NCI-H510A treated with DMSO at 0.1 percent for 48 hours (cell line): ENCODE results near the gene MIEF2.
A peak's percentile ranks its signal among the peaks of the same experiment; 100 is the strongest.
"Not testable (repeated sequence)": the region's sequence is repeated elsewhere in the genome, so short reads cannot be mapped to it uniquely, and the experiment has no call there.

Experiments used
- DNase-seq: peaks from one replicate; lab custom pipeline; 2025; lab: John Stamatoyannopoulos, UW

The MIEF2 gene, protein sequence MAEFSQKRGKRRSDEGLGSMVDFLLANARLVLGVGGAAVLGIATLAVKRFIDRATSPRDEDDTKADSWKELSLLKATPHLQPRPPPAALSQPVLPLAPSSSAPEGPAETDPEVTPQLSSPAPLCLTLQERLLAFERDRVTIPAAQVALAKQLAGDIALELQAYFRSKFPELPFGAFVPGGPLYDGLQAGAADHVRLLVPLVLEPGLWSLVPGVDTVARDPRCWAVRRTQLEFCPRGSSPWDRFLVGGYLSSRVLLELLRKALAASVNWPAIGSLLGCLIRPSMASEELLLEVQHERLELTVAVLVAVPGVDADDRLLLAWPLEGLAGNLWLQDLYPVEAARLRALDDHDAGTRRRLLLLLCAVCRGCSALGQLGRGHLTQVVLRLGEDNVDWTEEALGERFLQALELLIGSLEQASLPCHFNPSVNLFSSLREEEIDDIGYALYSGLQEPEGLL

DNA sequence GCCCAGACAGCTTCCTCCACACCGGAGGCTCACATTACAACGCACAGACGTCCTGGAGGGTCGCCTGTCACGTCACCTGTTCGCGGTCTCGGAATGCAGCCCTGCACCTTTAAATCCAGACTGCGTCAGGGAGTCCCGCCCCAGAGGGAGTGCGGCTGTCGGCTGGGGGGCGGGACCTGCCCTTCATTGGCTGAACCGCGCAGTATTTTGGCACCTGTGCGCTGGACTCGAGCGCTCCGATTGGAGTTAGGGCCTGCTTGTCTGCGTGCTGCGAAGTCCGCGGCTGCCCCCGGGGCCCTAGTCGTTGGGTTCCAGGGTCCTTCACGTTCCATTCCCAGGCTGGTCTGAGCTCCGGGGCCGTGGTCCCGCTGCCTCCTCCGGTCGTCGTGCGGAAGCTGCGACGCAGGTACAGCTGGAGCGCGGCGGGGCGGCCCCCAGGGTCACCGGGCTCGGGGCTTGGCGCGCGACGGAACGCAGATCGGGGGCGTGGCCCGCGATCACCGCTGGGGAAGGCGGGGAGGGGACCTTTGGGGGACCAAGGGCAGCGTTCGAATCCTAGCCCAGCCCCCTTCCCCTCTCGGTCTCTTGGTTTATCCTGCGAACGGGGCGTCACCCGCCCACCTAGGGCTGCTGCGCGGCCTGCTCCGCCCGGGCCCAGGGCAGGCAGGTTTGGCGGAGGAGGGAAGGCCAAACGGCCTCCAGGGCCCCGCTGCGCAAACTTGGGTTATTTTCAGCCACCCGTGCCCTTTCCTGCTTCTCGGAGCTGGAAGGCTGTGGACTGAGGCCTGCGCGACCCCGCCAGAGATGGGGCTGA, at the start of gene MIEF2:
Gene MIEF2, plus strand, starts transcription at position 331 of the 814 bp plus-strand sequence. CDS start 2,059 bp downstream, outside the sequence.
- DNase-seq: peak; percentile 93

DNA sequence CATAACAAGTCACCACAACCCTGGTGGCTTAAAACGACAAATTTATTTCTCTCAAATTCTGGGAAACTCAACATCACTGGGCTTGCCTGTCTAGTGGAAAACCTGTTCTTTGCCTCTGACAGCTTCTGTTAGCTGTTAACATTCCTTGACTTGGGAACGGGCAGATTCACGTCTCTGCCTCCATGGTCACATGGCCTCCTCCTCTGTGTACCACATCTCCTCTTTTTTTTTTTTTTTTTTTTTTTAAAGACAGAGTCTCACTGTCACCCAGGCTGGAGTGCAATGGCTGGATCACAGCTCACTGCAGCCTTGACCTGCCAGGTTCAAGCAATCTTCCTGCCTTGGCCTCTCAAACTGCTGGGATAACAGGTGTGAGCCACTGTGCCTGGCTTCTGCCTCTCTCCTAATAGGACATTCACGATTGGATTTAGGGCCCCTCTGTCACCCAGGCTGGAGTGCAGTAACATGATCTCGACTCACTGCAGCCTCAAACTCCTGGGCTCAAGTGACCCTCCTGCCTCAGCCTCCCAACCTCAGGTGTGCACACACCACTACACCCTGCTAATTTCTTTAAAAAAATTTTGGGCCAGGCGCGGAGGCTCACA, 46.7 kb upstream of the MIEF2 start:
- no peak for DNase-seq

DNA sequence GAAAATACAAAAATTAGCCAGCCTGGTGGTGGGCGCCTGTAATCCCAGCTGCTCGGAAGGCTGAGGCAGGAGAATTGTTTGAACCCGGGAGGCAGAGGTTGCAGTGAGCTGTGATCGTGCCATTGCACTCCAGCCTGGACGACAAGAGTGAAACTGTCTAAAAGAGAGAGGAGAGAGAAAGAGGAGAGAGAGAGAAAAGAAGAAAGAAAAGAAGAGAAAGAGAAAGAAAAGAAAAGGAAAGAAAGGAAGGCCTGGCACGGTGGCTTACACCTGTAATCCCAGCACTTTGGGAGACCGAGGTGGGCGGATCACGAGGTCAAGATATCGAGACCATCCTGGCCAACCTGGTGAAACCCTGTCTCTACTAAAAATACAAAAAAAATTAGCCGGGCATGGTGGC, 43.6 kb upstream of the MIEF2 start:
- DNase-seq: not testable (repeated sequence)

DNA sequence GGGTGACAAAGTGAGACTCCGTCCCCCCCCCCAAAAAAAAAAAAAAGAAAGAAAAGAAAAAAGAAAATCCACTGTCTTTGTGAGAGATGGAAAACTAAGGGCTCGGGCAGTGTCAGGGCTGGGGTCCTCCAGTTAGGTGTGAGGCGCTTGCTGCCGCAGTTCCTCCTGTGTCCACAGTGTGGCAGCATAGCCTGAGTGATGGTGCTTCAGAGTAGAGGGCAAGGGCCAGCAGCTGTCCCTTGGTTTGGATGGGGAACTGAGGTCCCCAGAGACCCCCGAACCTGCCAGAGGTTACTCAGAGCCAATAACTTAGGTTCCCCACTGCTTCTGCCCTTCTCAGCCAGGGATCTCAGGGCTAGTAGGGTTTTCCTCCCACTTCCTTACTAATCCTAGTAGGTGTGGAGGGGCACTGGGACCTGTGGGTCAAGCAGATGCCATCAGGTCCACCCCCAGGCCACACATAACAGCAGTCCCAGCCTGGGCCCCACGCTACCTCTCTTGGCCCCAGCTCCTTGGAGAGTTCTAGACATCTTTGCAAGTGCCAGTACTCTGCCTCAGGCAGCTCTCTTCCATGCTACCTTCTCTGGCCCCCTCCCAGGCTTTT, 42.9 kb upstream of the MIEF2 start:
- peak; percentile 39 for DNase-seq

DNA sequence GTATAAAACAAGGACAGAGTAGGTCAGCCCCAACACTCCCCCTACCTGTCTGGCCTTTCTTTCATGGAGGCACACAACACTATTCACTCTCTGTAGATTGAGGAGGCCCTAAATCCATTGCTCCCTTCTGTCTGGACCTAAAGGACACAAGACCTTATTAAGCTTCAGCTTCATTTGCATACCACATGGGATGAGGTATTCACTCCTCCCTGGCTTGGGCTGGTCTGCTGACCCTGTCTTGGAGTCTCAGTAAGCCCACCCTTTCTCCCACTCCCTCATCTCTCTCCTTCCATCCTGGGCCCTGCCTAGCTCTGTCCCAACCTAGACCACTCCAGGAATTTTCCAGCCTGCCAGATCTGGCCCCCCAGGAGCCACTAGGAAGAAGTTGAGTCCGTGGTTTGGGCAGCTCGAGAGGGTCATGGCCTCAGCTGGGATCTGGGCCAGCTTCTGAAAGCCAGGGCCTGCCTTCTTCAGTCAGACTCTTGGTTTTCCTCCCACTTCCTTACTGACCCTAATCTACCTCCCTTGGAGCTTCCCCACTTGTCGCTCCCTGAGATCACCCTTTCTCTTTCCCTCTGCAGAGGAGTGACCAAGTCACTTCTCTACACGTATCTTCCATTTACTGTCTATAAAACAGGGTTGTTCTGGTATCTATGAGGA, 41.6 kb upstream of the MIEF2 start:
- DNase-seq: no peak

DNA sequence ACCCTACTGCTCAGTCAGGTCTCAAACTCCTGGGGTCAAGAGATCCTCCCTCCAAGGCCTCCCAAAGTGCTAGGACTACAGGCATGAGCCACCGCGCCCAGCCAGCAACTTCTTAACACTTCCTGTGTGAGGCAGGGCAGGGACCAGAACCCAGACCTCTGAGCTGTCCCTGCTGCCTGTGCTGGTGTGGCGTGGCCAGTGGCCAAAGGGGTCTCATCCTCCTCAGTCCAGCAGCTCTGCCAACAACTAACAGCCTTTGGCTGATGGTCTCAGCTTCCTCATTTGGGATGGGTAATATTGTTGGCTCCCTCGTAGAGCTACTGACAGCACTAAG, 36.4 kb upstream of the MIEF2 start:
- DNase-seq: no peak

DNA sequence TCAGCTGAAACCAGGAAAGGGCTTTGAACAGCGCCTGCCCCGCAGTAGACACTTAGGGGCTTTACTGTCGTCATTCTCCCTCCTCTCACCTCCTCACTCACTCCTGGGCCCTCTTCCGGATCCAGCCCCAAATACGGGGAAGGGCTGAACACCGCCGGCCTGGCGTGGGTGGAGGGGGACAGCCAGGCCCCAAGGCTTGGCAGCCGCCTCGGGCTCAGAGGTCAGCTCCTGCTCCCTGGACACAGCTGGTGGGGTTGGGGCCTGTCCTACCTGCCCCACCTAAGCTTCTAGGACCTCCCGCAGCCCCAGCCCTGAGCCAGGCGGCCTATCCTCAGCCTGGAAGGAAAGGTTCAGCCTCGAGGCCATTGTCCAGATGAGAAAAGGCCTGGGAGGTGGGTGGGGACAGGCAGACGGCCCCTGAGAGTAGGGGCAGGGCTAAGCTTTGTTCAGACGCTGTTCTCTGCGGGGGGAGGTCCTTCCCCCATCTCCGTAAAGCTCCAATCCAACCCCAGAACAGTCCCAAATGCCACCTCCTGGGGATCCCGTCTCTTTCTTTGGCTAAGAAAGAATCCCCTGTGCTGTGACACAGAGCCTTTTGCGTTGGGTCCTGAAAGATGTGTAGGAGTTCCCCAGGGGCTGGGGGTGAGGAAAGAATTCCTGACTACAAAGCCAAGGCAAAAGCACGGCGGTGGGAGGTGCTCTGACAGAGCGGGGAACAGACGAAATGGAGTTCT, 35.9 kb upstream of the MIEF2 start:
- no peak for DNase-seq

DNA sequence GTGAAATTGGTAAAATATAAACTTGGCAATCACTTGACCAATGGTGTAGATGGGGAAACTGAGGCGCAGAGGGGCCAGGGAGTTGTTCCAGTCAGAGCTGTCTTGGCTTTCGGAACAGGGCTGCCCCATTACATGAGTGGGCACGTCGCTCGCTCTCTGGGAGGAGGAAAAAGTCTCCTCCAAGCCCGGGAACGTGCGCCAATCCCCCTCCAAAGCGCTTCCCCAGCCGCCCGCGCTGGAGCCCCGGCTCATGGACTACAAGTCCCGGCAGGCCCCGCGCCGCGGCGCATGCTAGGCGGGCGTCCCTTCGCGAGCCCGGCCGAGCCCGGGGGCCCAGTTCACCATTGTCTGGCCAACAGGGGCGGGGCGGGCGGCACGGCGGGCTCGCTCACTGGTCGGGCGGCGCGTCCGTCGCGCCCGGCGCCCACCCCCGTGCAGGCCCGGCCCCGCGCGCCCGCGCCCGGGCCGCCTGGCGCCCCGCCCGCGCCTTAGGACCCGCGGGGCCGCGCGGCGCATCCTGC, 35.3 kb upstream of the MIEF2 start, which contains the start of gene LLGL1:
Gene LLGL1, plus strand, starts transcription at position 515 of the 521 bp plus-strand sequence. CDS start 48 bp downstream, outside the sequence.
- peak; percentile 88 for DNase-seq

DNA sequence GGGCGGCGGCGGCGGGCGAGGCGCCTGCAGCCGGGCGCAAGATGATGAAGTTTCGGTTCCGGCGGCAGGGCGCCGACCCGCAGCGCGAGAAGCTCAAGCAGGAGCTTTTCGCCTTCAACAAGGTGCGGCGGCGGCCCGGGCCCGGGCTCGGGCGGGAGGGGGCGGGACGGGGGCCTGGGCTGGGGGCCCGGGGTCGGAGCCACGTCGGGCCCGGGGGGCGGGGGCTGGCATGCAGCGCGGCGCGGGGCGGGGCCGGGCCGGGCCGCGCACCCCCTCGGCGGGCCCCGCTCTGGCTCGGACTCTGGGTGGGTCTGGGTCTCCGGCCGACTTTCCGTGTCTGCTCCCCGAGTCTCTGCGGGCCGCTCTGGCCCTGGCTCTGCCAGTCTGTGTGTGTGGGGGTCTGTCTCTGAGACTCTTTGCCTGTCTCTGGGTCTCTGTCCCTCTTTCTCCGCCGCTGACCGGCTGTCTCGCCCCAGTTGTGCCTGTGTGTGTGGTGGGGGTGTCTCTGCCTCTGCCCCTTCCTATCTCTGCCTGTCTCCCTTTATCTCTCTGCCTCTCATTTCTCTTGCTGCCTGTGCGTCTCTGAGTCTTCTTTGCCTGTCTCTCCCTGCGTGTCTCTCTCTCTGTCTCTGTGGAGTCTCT, 34.7 kb upstream of the MIEF2 start:
- peak; percentile 5 for DNase-seq

DNA sequence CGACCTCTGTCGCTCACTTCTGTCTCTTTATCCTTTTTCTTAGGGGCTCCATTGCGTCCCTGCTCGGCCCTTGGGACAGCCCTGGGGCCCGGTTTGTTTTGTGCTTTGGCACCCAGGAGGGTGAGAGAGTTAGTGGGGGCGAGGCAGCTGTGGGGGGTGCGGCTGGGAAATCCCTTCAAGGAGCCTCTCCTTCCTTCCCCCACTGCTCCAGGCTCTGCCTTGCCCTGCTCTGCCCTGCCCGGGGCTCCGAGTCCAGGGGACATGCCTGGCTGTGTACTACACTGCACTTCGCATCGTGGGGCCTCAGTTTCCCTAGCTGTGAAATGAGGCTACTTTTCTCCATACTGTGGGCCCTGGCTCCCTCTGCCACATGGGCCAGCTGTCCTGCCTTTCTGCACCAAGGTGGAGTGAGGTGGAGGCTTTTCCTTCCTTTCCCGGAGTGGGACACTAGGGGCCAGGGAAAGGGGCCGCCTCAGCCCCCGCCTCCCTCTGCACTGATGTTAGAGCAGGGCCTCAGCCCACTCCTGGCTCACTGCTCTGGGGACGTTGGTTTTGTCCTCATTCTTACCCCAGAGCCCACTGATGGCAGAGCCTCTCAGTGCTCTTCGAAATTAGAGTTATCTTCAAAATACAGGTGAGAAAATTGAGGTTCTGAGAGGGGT, 34.0 kb upstream of the MIEF2 start:
- DNase-seq: no peak

DNA sequence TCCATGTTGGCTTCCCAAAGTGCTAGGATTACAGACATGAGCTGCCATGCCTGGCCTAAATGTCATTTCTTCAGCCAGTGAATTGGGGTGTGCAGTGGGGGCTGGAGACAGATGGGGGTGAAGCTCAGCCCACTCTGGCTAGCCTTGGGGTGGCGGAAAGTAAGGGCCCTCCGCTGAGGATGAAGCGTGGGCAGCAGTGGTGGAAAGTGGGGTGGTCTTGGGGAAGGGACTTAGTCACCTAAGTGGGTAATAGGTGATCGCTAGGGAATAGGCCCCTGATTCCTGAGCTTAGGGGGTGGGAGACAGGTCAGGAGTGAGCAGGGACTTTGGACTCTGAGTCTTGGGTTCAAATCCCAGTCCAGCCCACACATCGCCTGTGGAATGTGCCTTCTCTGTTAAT, 32.8 kb upstream of the MIEF2 start:
- no peak for DNase-seq

DNA sequence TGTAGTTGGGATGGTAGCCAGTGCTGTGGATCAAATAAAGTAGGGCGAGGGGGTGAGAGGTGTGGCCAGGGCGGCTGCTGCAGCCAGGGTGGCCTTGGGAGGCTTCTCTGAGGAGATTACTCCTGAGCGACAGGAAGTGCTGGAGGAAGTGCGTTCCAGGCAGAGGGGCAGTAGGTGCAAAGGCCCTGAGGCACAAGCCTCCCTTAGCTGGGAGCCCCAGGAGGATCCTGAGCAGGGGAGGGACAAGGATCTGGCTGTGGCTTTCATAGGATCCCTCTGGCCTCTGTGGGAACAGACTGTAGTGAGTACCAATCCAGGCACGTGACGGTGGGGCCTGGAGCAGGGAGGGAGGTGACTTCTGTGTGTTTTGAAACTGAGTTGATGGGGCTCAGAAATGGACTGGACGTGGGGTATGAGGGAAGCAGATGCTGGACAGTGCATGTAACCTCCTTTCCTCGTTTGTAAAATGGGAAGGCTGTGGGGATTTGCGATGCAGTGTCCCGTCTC, 32.2 kb upstream of the MIEF2 start:
- DNase-seq: no peak

DNA sequence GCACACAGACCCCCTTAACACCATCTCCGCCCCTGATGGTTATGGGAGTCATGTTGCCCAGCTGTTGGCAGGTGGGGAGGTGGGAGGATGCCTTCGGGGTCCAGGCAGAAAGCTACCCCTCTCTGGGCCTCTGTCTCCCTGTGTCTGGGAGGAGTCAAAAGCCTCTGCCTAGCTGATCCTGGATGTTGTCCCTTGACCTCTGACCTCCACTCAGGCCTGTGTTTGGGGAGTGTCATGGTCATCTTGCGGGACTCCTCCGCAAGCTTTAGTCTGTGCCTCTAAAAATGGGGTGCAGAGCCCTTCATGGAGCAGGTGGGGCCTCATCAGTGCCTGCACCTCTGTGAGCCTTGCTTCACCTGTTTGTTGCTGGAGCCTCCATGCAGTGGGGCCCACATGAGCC, 31.2 kb upstream of the MIEF2 start:
- no peak for DNase-seq

DNA sequence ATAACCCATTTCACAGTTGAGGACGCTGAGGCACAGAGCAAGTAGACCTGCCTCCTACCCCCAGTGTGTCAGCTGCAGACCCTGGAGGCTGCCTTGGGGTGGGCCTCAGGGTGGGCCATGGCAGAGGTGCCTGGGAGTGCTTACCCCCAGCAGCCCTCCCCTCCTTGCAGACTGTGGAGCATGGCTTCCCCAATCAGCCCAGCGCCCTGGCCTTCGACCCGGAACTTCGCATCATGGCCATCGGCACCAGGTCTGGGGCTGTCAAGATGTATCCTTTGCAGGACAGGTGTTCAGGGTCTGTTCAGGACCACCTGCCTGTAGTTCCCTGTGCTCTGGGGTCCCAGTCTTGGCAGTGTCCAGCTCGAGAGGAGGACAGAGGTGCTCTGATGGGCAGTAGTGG, 30.7 kb upstream of the MIEF2 start:
- DNase-seq: no peak

DNA sequence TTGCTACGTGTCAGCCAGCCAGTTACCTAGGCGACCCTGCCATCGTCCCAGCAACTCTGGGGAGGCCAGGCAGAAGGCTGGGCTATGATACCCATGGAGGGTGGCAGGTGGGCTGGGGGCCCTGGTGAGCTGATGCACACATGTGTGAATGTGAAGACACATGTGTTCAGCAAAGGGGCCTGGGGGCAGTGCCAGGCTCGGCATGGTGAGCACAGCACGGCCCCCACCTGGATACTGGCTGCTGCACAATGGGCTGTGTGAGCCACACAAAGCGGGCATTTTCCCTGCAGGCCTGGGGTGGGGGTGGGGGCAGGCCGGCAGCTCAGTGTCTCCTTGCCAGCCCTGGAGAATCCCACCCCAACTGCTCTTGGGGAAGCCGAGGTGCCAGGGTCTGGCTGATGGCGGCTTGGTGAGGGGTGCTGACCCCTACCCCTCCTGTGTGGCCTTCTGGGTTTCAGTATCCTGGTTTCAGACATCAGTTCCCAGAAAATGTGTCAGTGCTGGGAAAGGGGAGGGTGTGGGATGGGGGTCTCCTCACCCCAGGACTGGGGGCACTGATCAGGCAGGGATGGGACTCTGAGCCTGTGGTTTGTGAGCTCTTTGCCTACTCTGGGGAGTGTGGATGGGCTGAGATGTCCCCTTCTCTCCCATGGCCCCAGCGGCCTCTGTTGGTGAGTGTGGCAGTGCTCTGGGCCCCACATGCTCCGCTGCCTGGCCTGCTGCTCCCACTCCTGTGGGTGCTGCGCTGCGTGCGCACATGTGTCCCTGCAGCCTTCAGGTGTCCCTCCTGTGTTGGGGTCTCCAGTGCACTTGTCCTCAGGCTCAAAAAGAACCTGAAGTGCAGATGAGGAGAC, 29.9 kb upstream of the MIEF2 start:
- no peak for DNase-seq

DNA sequence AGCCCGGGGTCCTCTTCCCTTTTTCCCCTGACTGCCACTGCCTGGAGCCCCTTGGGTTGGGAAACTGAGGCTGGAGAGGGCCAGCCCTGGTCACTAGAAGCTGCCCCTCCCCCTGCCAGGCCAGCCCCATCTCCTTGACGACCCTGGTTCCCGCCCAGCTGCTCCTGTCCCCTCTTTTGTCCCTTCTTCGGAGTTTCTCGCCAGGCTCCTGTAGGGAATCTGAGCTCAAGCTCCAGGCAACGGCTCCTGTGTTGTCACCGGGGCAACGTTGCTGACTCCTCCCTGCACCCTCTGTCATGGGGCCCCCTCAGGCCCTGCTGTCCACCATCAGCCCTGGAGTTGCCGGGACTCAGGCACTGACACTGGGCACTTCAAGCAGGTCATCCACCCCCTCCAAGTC, 29.3 kb upstream of the MIEF2 start:
- DNase-seq: no peak

DNA sequence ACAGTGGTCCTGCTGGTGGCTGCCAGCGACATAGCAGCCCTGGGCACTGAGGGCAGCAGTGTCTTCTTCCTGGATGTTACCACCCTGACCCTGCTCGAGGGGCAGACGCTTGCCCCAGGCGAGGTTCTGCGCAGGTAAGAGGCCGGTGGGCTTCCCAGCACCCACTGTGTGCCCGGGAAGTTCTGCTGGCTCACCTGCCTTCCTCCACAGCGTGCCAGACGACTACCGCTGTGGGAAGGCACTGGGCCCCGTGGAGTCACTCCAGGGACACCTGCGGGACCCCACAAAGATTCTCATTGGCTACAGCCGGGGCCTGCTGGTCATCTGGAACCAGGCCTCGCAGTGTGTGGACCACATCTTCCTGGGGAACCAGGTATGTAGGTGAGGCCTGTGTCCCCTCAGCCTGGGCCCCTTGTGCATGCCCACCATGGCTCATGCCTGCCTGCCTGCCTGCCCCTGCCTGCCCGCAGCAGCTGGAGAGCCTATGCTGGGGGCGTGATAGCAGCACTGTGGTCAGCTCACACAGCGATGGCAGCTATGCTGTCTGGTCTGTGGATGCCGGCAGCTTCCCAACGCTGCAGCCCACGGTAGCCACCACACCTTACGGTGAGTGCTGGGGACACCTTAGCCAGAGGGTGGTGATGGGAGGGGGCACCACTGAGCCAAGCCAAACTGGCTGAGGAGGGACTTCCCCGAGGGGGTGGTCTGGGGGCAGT, 26.5 kb upstream of the MIEF2 start:
- no peak for DNase-seq

DNA sequence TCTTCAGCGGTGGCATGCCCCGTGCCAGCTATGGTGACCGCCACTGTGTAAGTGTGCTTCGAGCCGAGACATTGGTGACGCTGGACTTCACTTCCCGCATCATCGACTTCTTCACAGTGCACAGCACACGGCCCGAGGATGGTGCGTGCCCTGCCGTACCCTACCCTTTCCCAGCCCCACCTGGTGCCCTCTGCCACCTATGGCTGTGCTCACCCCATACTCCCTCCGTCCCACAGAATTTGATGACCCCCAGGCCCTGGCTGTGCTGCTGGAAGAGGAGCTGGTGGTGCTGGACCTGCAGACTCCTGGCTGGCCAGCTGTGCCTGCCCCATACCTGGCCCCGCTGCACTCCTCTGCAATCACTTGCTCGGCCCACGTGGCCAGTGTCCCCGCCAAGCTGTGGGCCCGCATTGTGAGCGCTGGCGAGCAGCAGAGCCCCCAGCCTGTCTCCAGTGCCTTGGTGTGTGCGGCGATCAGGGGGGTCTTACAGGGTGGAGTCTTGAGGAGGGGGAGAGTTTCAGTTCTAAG, 25.5 kb upstream of the MIEF2 start:
- DNase-seq: no peak
